ENCODE results near the gene KCTD19. TPM values are rescaled to one million over a fixed set of nuclear protein-coding genes. Genes with fewer than 3 reads are reported as not detected.

Gene KCTD19
- total RNA-seq, 4 donors from 2014 or later = not detected

- DNase-seq (ENCODE audit: extremely low spot score) = no peak
- TF ChIP-seq POLR2A (IDR thresholded peaks at IDR 0.05; ENCODE audit: low read depth) (no peak), POLR2AphosphoS5 (IDR thresholded peaks at IDR 0.05) (no peak), CTCF (IDR thresholded peaks at IDR 0.05) (no peak), EP300 (IDR thresholded peaks at IDR 0.05) (no peak)
- WGBS = 76% methylated on average over 5 of the region's 8 CpGs
- H3K36me3 ChIP-seq = no peaks in the 10 kb centered on the region
- peaks cover 0 to 40% (median 0%) of the 10 kb centered on the region in 4 donors for H3K27me3 ChIP-seq
- H3K9me3 ChIP-seq = no peaks in the 10 kb centered on the region
- intact Hi-C loops (cut with DNase I) = no loop called here
- H3K4me1 ChIP-seq = peaks cover 0 to 2% (median 0%) of the 10 kb centered on the region in 4 donors
- no peak overlapping the region for H3K4me3 ChIP-seq
- H3K27ac ChIP-seq (replicated peaks in 1 of 4) = no peak overlapping the region
Measured at GRCh38 chr16:67265834-67266233, 60.7 kb downstream of the KCTD19 start.

- TF ChIP-seq EP300 (IDR thresholded peaks at IDR 0.05) = no peak
- TF ChIP-seq POLR2A (IDR thresholded peaks at IDR 0.05; ENCODE audit: low read depth) = no peak
- no peak for TF ChIP-seq CTCF (IDR thresholded peaks at IDR 0.05)
- no peak for TF ChIP-seq POLR2AphosphoS5 (IDR thresholded peaks at IDR 0.05)
- 96% methylated on average over 5 of the region's 5 CpGs for WGBS
- H3K4me1 ChIP-seq = peaks cover 0 to 3% (median 0%) of the 10 kb centered on the region in 4 donors
- intact Hi-C loops (cut with DNase I) = no loop called here
- H3K4me3 ChIP-seq = no peak overlapping the region
- H3K27ac ChIP-seq (replicated peaks in 1 of 4) = no peak overlapping the region
- H3K9me3 ChIP-seq = no peaks in the 10 kb centered on the region
- peaks cover 0 to 40% (median 0%) of the 10 kb centered on the region in 4 donors for H3K27me3 ChIP-seq
- H3K36me3 ChIP-seq = no peaks in the 10 kb centered on the region
- no peak for DNase-seq (ENCODE audit: extremely low spot score)
Measured at GRCh38 chr16:67264866-67265265, 61.7 kb downstream of the KCTD19 start.

GRCh38 chr16:67264277-67264676 lies 62.3 kb downstream of the KCTD19 start:
- no peak for DNase-seq (ENCODE audit: extremely low spot score)
- no peaks in the 10 kb centered on the region for H3K36me3 ChIP-seq
- H3K9me3 ChIP-seq = no peaks in the 10 kb centered on the region
- peaks cover 0 to 40% (median 0%) of the 10 kb centered on the region in 4 donors for H3K27me3 ChIP-seq
- no peak overlapping the region for H3K27ac ChIP-seq (replicated peaks in 1 of 4)
- H3K4me3 ChIP-seq = no peak overlapping the region
- TF ChIP-seq POLR2AphosphoS5 (IDR thresholded peaks at IDR 0.05) = no peak
- TF ChIP-seq CTCF (IDR thresholded peaks at IDR 0.05) = no peak
- no peak for TF ChIP-seq POLR2A (IDR thresholded peaks at IDR 0.05; ENCODE audit: low read depth)
- no peak for TF ChIP-seq EP300 (IDR thresholded peaks at IDR 0.05)
- intact Hi-C loops (cut with DNase I) = no loop called here
- 92% methylated on average over 7 of the region's 9 CpGs for WGBS
- H3K4me1 ChIP-seq = peaks cover 0 to 3% (median 0%) of the 10 kb centered on the region in 4 donors

- intact Hi-C loops (cut with DNase I) = no loop called here
- Histone ChIP-seq H3K4me1 (peaks cover 0 to 3% (median 0%) of the 10 kb centered on the region in 4 donors), H3K27ac (replicated peaks in 1 of 4) (no peak overlapping the region), H3K27me3 (peaks cover 0 to 44% (median 0%) of the 10 kb centered on the region in 4 donors), H3K4me3 (no peak overlapping the region), H3K9me3 (no peaks in the 10 kb centered on the region), H3K36me3 (no peaks in the 10 kb centered on the region)
- TF ChIP-seq EP300 (IDR thresholded peaks at IDR 0.05) = no peak
- TF ChIP-seq POLR2AphosphoS5 (IDR thresholded peaks at IDR 0.05) = no peak
- TF ChIP-seq POLR2A (IDR thresholded peaks at IDR 0.05; ENCODE audit: low read depth) = no peak
- no peak for TF ChIP-seq CTCF (IDR thresholded peaks at IDR 0.05)
- WGBS = 83% methylated on average over 3 of the region's 3 CpGs
- DNase-seq (ENCODE audit: extremely low spot score) = no peak
Measured at GRCh38 chr16:67263201-67263600, 63.3 kb downstream of the KCTD19 start.

All from esophagus muscularis mucosa (tissue), 4 donors.